OCI-LY1 (cell line): ENCODE data around the gene COPS3.

ENCODE experiments used
- H2AFZ ChIP-seq: fragments of 200-600 bp; sonication (generic), shearing (Covaris generic); 2 replicates; pipeline ENCODE4 v1.6.0; 2014; ENCODE audit warnings: antibody characterized with exemption, mild to moderate bottlenecking, low read length
- H3F3A ChIP-seq: fragments of 200-600 bp; sonication (generic), shearing (Covaris generic); 2 replicates; pipeline ENCODE4 v1.6.0; 2014; ENCODE audit warnings: mild to moderate bottlenecking, antibody characterized with exemption, low read length, moderate library complexity; ENCODE audit not compliant: insufficient read depth
- H3K27ac ChIP-seq: fragments of 200-600 bp; sonication (generic); 2 replicates; pipeline ENCODE4 v1.5.1; 2014; ENCODE audit warnings: low read length, mixed run types, mild to moderate bottlenecking, low read depth; ENCODE audit not compliant: poor library complexity, severe bottlenecking
- H3K27me3 ChIP-seq: fragments of 200-600 bp; sonication (generic); 2 replicates; pipeline ENCODE4 v1.6.0; 2014; ENCODE audit warnings: antibody characterized with exemption, mild to moderate bottlenecking, low read length, moderate library complexity; ENCODE audit not compliant: insufficient read depth
- H3K36me3 ChIP-seq: fragments of 200-600 bp; sonication (generic); 2 replicates; pipeline ENCODE4 v1.6.1; 2014; ENCODE audit warnings: mild to moderate bottlenecking, antibody characterized with exemption, low read length, moderate library complexity, mixed read lengths; ENCODE audit not compliant: insufficient read depth
- H3K4me1 ChIP-seq: fragments of 200-600 bp; sonication (generic); 2 replicates; pipeline ENCODE4 v1.5.1; 2014; ENCODE audit warnings: mild to moderate bottlenecking, low read length, moderate library complexity; ENCODE audit not compliant: insufficient read depth, severe bottlenecking
- H3K4me2 ChIP-seq: fragments of 200-600 bp; sonication (generic), shearing (Covaris generic); 2 replicates; pipeline ENCODE4 v1.6.1; 2014; ENCODE audit warnings: low read length
- H3K4me3 ChIP-seq: fragments of 200-600 bp; sonication (generic); 2 replicates; pipeline ENCODE4 v1.5.1; 2014; ENCODE audit warnings: low read length, low read depth, mild to moderate bottlenecking, mixed read lengths; ENCODE audit not compliant: poor library complexity, severe bottlenecking
- H3K79me2 ChIP-seq: fragments of 200-600 bp; shearing (Covaris generic); 2 replicates; pipeline ENCODE4 v1.6.1; 2016; ENCODE audit warnings: mixed run types, low read length, mixed read lengths; ENCODE audit not compliant: insufficient read depth
- H3K9ac ChIP-seq: fragments of 200-600 bp; sonication (generic), shearing (Covaris generic); 2 replicates; pipeline ENCODE4 v1.6.1; 2014; ENCODE audit warnings: mild to moderate bottlenecking, low read length, mixed read lengths
- H3K9me2 ChIP-seq: fragments of 200-600 bp; sonication (generic), shearing (Covaris generic); 2 replicates; pipeline ENCODE4 v1.6.1; 2014; ENCODE audit warnings: low read depth, mild to moderate bottlenecking, low read length, mixed read lengths
- H3K9me3 ChIP-seq: fragments of 200-600 bp; shearing (Covaris generic); 2 replicates; pipeline ENCODE4 v1.6.1; 2014; ENCODE audit warnings: low read length, mixed read lengths
- H4K20me1 ChIP-seq: fragments of 200-600 bp; sonication (generic), shearing (Covaris generic); 2 replicates; pipeline ENCODE4 v1.6.0; 2016; ENCODE audit warnings: mild to moderate bottlenecking, low read length; ENCODE audit not compliant: insufficient read depth
- EZH2 ChIP-seq: fragments of 200-600 bp; sonication (generic), shearing (Covaris generic); IDR thresholded peaks from 2 replicates; pipeline ENCODE4 v1.8.0; 2017; ENCODE audit warnings: borderline replicate concordance, mixed run types, mild to moderate bottlenecking, antibody characterized with exemption, low read length, moderate library complexity, mixed read lengths
- TF ChIP-seq, protein P1 (sequence below): fragments of 200-600 bp; sonication (generic), shearing (Covaris generic); IDR thresholded peaks from 2 replicates; pipeline ENCODE4 v1.5.1; 2017; ENCODE audit warnings: mild to moderate bottlenecking, antibody characterized with exemption, low read length, moderate library complexity, mixed read lengths

Gene COPS3

GRCh38 chr17:17229416-17230384 is 51.3 kb downstream of the COPS3 start:
- Histone ChIP-seq H3K79me2 (no peaks in the 10 kb centered on the region), H4K20me1 (no peaks in the 10 kb centered on the region), H3K27me3 (no peaks in the 10 kb centered on the region), H3K4me1 (no peaks in the 10 kb centered on the region), H3K36me3 (peaks cover 60% of the 10 kb centered on the region), H3K27ac (no peak overlapping the region), H2AFZ (no peak overlapping the region), H3F3A (no peaks in the 10 kb centered on the region), H3K9me2 (no peaks in the 10 kb centered on the region), H3K9ac (no peak overlapping the region), H3K4me2 (no peak overlapping the region), H3K4me3 (no peak overlapping the region), H3K9me3 (no peaks in the 10 kb centered on the region)
- TF ChIP-seq EZH2: no peak

- no peak overlapping the region for H3K27ac ChIP-seq
- no peaks in the 10 kb centered on the region for H3F3A ChIP-seq
- H2AFZ ChIP-seq: no peak overlapping the region
- H3K9me2 ChIP-seq: no peaks in the 10 kb centered on the region
- no peaks in the 10 kb centered on the region for H3K79me2 ChIP-seq
- no peak overlapping the region for H3K4me3 ChIP-seq
- peaks cover 69% of the 10 kb centered on the region for H3K36me3 ChIP-seq
- no peaks in the 10 kb centered on the region for H3K27me3 ChIP-seq
- no peaks in the 10 kb centered on the region for H3K4me1 ChIP-seq
- H3K4me2 ChIP-seq: no peak overlapping the region
- no peak overlapping the region for H3K9ac ChIP-seq
- H4K20me1 ChIP-seq: no peaks in the 10 kb centered on the region
- no peak for TF ChIP-seq EZH2
- TF ChIP-seq, protein P1, sequence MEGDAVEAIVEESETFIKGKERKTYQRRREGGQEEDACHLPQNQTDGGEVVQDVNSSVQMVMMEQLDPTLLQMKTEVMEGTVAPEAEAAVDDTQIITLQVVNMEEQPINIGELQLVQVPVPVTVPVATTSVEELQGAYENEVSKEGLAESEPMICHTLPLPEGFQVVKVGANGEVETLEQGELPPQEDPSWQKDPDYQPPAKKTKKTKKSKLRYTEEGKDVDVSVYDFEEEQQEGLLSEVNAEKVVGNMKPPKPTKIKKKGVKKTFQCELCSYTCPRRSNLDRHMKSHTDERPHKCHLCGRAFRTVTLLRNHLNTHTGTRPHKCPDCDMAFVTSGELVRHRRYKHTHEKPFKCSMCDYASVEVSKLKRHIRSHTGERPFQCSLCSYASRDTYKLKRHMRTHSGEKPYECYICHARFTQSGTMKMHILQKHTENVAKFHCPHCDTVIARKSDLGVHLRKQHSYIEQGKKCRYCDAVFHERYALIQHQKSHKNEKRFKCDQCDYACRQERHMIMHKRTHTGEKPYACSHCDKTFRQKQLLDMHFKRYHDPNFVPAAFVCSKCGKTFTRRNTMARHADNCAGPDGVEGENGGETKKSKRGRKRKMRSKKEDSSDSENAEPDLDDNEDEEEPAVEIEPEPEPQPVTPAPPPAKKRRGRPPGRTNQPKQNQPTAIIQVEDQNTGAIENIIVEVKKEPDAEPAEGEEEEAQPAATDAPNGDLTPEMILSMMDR: no peak
- no peaks in the 10 kb centered on the region for H3K9me3 ChIP-seq
These were observed 52.3 kb downstream of the COPS3 start for GRCh38 chr17:17228521-17229279.

- H3K4me1 ChIP-seq: no peaks in the 10 kb centered on the region
- H4K20me1 ChIP-seq: no peaks in the 10 kb centered on the region
- no peaks in the 10 kb centered on the region for H3K27me3 ChIP-seq
- H3K9ac ChIP-seq: no peak overlapping the region
- no peak overlapping the region for H3K4me3 ChIP-seq
- no peaks in the 10 kb centered on the region for H3K9me3 ChIP-seq
- no peak overlapping the region for H3K4me2 ChIP-seq
- H3F3A ChIP-seq: no peaks in the 10 kb centered on the region
- no peaks in the 10 kb centered on the region for H3K79me2 ChIP-seq
- no peak for TF ChIP-seq EZH2
- TF ChIP-seq, protein P1: no peak
- no peak overlapping the region for H3K27ac ChIP-seq
- H2AFZ ChIP-seq: no peak overlapping the region
- H3K9me2 ChIP-seq: no peaks in the 10 kb centered on the region
- peaks cover 74% of the 10 kb centered on the region for H3K36me3 ChIP-seq
These were observed 53.2 kb downstream of the COPS3 start for GRCh38 chr17:17227608-17228520.
